H9 (cell line): ENCODE results near the gene B3GALT5. TPM values are rescaled to one million over a fixed set of nuclear protein-coding genes. Genes with fewer than 3 reads are reported as not detected.

Source experiments
- DNase-seq: peaks from one replicate; pipeline ENCODE4 v3.0.0-alpha.2; 2017
- H2AFZ ChIP-seq: one replicate; pipeline ENCODE4 v1.6.1; 2013; ENCODE audit warnings: mild to moderate bottlenecking, low read length, control low read depth, moderate library complexity
- H2AK5ac ChIP-seq: 2 replicates; pipeline ENCODE4 v1.6.1; 2013; ENCODE audit warnings: low read length, control low read depth, mixed read lengths; ENCODE audit not compliant: insufficient read length
- H2BK120ac ChIP-seq: one replicate; pipeline ENCODE4 v1.6.1; 2013; ENCODE audit warnings: low read depth, mild to moderate bottlenecking, low read length, control low read depth, inconsistent platforms; ENCODE audit not compliant: poor library complexity, severe bottlenecking
- H2BK12ac ChIP-seq: 2 replicates; pipeline ENCODE4 v1.6.1; 2013; ENCODE audit warnings: low read length, control low read depth, mixed read lengths, low read depth; ENCODE audit not compliant: insufficient read length
- H2BK15ac ChIP-seq: 2 replicates; pipeline ENCODE4 v1.6.1; 2013; ENCODE audit warnings: low read depth, low read length, control low read depth
- H2BK20ac ChIP-seq: one replicate; pipeline ENCODE4 v1.6.1; 2013; ENCODE audit warnings: low read depth, mild to moderate bottlenecking, low read length, control low read depth, inconsistent platforms; ENCODE audit not compliant: poor library complexity, severe bottlenecking
- H2BK5ac ChIP-seq: 2 replicates; pipeline ENCODE4 v1.6.1; 2013; ENCODE audit warnings: low read length, control low read depth, mixed read lengths; ENCODE audit not compliant: insufficient read length
- H3K14ac ChIP-seq: 2 replicates; pipeline ENCODE4 v1.6.1; 2013; ENCODE audit warnings: low read length, control low read depth; ENCODE audit not compliant: insufficient read depth
- H3K18ac ChIP-seq: 2 replicates; pipeline ENCODE4 v1.6.1; 2013; ENCODE audit warnings: low read depth, mild to moderate bottlenecking, mixed read lengths, low read length, control low read depth; ENCODE audit not compliant: insufficient read length
- H3K23ac ChIP-seq: 2 replicates; pipeline ENCODE4 v1.6.1; 2013; ENCODE audit warnings: low read length, control low read depth, mixed read lengths, low read depth; ENCODE audit not compliant: insufficient read length
- H3K23me2 ChIP-seq: 2 replicates; pipeline ENCODE4 v1.6.1; 2013; ENCODE audit warnings: low read depth, mild to moderate bottlenecking, mixed read lengths, low read length, control low read depth; ENCODE audit not compliant: insufficient read length, poor library complexity, severe bottlenecking
- H3K27ac ChIP-seq: 2 replicates; pipeline ENCODE4 v1.5.1; 2013; ENCODE audit warnings: low read length, control low read depth, mixed read lengths, low read depth; ENCODE audit not compliant: insufficient read length
- H3K27me3 ChIP-seq: 2 replicates; pipeline ENCODE4 v1.6.1; 2013; ENCODE audit warnings: low read length, control low read depth, inconsistent platforms; ENCODE audit not compliant: insufficient read depth
- H3K4ac ChIP-seq: 2 replicates; pipeline ENCODE4 v1.6.1; 2013; ENCODE audit warnings: low read depth, mild to moderate bottlenecking, control low read depth, inconsistent platforms, low read length, moderate library complexity
- H3K4me1 ChIP-seq: 2 replicates; pipeline ENCODE4 v1.6.1; 2013; ENCODE audit warnings: low read length, control low read depth, inconsistent platforms; ENCODE audit not compliant: insufficient read depth
- H3K4me2 ChIP-seq: 2 replicates; pipeline ENCODE4 v1.6.1; 2013; ENCODE audit warnings: low read length, control low read depth, mixed read lengths; ENCODE audit not compliant: insufficient read length, insufficient read depth
- H3K56ac ChIP-seq: 2 replicates; pipeline ENCODE4 v1.6.1; 2013; ENCODE audit warnings: low read depth, mild to moderate bottlenecking, mixed read lengths, low read length, control low read depth; ENCODE audit not compliant: insufficient read length
- H3K79me1 ChIP-seq: 2 replicates; pipeline ENCODE4 v1.6.1; 2013; ENCODE audit warnings: low read depth, mild to moderate bottlenecking, moderate library complexity, low read length, control low read depth, inconsistent platforms; ENCODE audit not compliant: insufficient read depth, poor library complexity, severe bottlenecking
- H3K79me2 ChIP-seq: 2 replicates; pipeline ENCODE4 v1.6.1; 2013; ENCODE audit warnings: low read length, control low read depth, inconsistent platforms; ENCODE audit not compliant: insufficient read depth
- H3K9ac ChIP-seq: 2 replicates; pipeline ENCODE4 v1.6.1; 2013; ENCODE audit warnings: low read length, control low read depth, mixed read lengths; ENCODE audit not compliant: insufficient read length; ENCODE audit errors: extremely low read depth
- H3K9me3 ChIP-seq: one replicate; pipeline ENCODE4 v1.6.1; 2013; ENCODE audit warnings: low read depth, low read length, inconsistent platforms; ENCODE audit not compliant: control insufficient read depth
- H3T11ph ChIP-seq: one replicate; pipeline ENCODE4 v1.6.1; 2013; ENCODE audit warnings: mild to moderate bottlenecking, low read length, control low read depth, inconsistent platforms
- H4K20me1 ChIP-seq: one replicate; pipeline ENCODE4 v1.6.1; 2013; ENCODE audit not compliant: control insufficient read depth, insufficient read length, insufficient read depth
- H4K5ac ChIP-seq: 2 replicates; pipeline ENCODE4 v1.6.1; 2013; ENCODE audit warnings: low read depth, mild to moderate bottlenecking, mixed read lengths, low read length, control low read depth; ENCODE audit not compliant: insufficient read length
- H4K8ac ChIP-seq: replicated peaks from 2 replicates; pipeline ENCODE4 v1.6.1; 2013; ENCODE audit warnings: low read length, control low read depth, mixed read lengths, low read depth; ENCODE audit not compliant: insufficient read length
- H4K91ac ChIP-seq: 2 replicates; pipeline ENCODE4 v1.6.1; 2013; ENCODE audit warnings: low read depth, mild to moderate bottlenecking, moderate library complexity, mixed read lengths, low read length, control low read depth; ENCODE audit not compliant: insufficient read length
- H3K27ac Mint-ChIP-seq, 3 experiments: 2 replicates in 2 of 3; 3 replicates in 1 of 3; pipeline ENCODE4 v1.8.0; 2020 to 2021; ENCODE audit warnings: mixed read lengths in 3 of 3, mild to moderate bottlenecking in 1 of 3, moderate library complexity in 1 of 3
- H3K27me3 Mint-ChIP-seq: 2 replicates; pipeline ENCODE4 v1.8.0; 2021; ENCODE audit warnings: low read depth, mild to moderate bottlenecking, moderate library complexity, mixed read lengths
- H3K36me3 Mint-ChIP-seq, 3 experiments: 2 replicates in 2 of 3; 3 replicates in 1 of 3; pipeline ENCODE4 v1.8.0; 2020 to 2021; ENCODE audit warnings: low read depth in 3 of 3, mixed read lengths in 3 of 3; ENCODE audit not compliant: insufficient read depth in 1 of 3
- H3K4me1 Mint-ChIP-seq, 2 experiments: 2 replicates each; pipeline ENCODE4 v1.8.0; 2020; ENCODE audit warnings: mixed read lengths in 2 of 2
- H3K4me3 Mint-ChIP-seq, 2 experiments: 2 replicates in 1 of 2; 3 replicates in 1 of 2; pipeline ENCODE4 v1.8.0; 2020 to 2021; ENCODE audit warnings: mild to moderate bottlenecking in 2 of 2, mixed read lengths in 2 of 2, moderate library complexity in 1 of 2
- H3K9me3 Mint-ChIP-seq, 2 experiments: 2 replicates in 1 of 2; 3 replicates in 1 of 2; pipeline ENCODE4 v1.8.0; 2020; ENCODE audit warnings: mild to moderate bottlenecking in 2 of 2, mixed read lengths in 2 of 2, moderate library complexity in 1 of 2
- CTCF ChIP-seq: fragments of 200-600 bp; sonication (generic); conservative IDR thresholded peaks from 3 replicates; pipeline ENCODE4 v1.8.0; 2021; ENCODE audit warnings: antibody characterized with exemption, mild to moderate bottlenecking
- WGBS: extraction: QIAGEN DNeasy Blood & Tissue Kit; methylation state at CpG from one replicate; pipeline ENCODE4 v1.1.7; 2013; ENCODE audit warnings: missing lambda C conversion rate, low lambda C conversion rate, mixed read lengths; ENCODE audit not compliant: insufficient read length; ENCODE audit errors: extremely low coverage; 5-methylcytosine and 5-hydroxymethylcytosine counted together
- total RNA-seq: library from RNA; stranded (reverse); gene quantifications from 2 replicates; pipeline ENCODE4 v1.2.1, GENCODE V29; 2021

B3GALT5 gene
- total RNA-seq, 1 experiment from 2014 or later = 24.7 TPM

GRCh38 chr21:39669976-39670661 lies 57.4 kb downstream of the B3GALT5 start:
- H2BK120ac ChIP-seq = no peak overlapping the region
- no peak overlapping the region for H3K14ac ChIP-seq
- H2AFZ ChIP-seq = no peak overlapping the region
- no peak for DNase-seq
- no peak overlapping the region for H2BK12ac ChIP-seq
- H4K5ac ChIP-seq = no peak overlapping the region
- H3K9me3 Mint-ChIP-seq = no peaks in the 10 kb centered on the region
- H3K23me2 ChIP-seq = no peaks in the 10 kb centered on the region
- H3K79me2 ChIP-seq = no peaks in the 10 kb centered on the region
- no peak overlapping the region for H3T11ph ChIP-seq
- no peak overlapping the region for H3K56ac ChIP-seq
- no peak overlapping the region for H4K8ac ChIP-seq
- no peaks in the 10 kb centered on the region for H3K27me3 ChIP-seq
- no peak overlapping the region; the same call in 1 of the 2 replicates for H2BK15ac ChIP-seq
- no peak overlapping the region for H3K23ac ChIP-seq
- no CpG with 5 or more reads among the region's 8 CpGs for WGBS
- H3K18ac ChIP-seq = no peak overlapping the region
- H4K20me1 ChIP-seq = no peaks in the 10 kb centered on the region
- H2AK5ac ChIP-seq = no peak overlapping the region
- H3K36me3 Mint-ChIP-seq = peaks cover 25 to 39% (median 29%) of the 10 kb centered on the region in 3 experiments
- H3K4me3 Mint-ChIP-seq = no peak overlapping the region
- no peak overlapping the region for H2BK20ac ChIP-seq
- H3K4me1 Mint-ChIP-seq = peaks cover 16 to 22% of the 10 kb centered on the region in 2 experiments
- no peak overlapping the region for H3K4me2 ChIP-seq
- H3K9ac ChIP-seq = no peak overlapping the region
- no peaks in the 10 kb centered on the region; the same call in 1 of the 2 replicates for H3K27me3 Mint-ChIP-seq
- peak overlapping the region; percentile 42 to 75 (median 56); a peak in 5 of 7 replicates for H3K27ac Mint-ChIP-seq
- no peaks in the 10 kb centered on the region for H3K9me3 ChIP-seq
- no peak overlapping the region for H2BK5ac ChIP-seq
- peaks cover under 1% of the 10 kb centered on the region for H3K79me1 ChIP-seq
- no peak for TF ChIP-seq CTCF
- no peak overlapping the region for H4K91ac ChIP-seq
- no peaks in the 10 kb centered on the region; the same call in 1 of the 2 replicates for H3K4me1 ChIP-seq
- no peak overlapping the region for H3K4ac ChIP-seq
- H3K27ac ChIP-seq = no peak overlapping the region
